Stimulated activated CD8-positive, alpha-beta memory T cell treated with anti-CD3 and anti-CD28 coated beads, Interleukin-4, amount 100 ng/mL, for 24 hours (primary cell): ENCODE results near the gene CFAP119.

Experiments used
- DNase-seq: peaks from one replicate; pipeline ENCODE4 v3.0.0-alpha.2; 2020; ENCODE audit warnings: low read depth

CFAP119 gene

DNA sequence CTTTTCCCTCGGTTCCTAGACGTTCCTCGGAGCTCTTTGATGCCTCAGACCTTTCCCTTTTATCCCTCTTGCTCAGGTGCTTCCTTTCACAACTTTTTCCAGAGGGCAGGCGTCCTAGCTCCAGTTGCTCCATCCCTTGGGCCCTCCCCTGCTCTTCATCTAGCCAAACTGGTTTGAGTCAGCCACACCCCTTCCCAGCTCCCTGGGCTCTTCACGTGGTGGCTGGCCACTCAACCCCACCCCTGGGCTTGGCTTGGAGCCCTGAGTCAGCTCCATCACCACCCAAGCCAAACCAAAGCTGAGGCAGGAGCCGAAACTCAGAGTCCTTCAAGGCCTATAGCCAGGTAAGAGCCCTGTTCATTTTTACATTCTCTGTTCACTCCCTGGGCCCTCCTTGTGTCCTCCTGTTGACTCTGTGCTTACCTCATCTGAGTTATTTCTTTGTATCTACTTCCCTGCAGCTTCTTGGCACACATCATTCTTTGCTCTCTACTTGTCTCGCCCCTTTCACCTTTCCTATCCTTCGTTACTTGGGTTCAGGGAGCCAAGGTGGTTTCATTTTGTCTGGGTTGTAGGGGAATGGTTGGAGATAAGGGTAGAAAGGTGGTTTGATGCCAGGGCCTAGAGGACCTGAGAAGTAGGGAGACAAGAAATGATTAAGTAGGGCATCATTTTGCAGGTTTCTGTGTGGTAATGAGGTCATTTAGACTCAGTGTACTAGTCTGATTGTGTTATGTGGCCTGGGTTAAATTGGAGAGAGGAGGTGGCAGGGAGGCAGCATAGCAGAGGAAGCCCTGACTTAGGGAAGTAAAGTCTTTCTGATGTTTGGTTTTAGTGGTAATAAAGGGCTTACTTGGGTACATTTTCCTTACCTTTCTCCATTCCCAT lies 21.3 kb downstream of the CFAP119 start:
- no peak for DNase-seq

DNA sequence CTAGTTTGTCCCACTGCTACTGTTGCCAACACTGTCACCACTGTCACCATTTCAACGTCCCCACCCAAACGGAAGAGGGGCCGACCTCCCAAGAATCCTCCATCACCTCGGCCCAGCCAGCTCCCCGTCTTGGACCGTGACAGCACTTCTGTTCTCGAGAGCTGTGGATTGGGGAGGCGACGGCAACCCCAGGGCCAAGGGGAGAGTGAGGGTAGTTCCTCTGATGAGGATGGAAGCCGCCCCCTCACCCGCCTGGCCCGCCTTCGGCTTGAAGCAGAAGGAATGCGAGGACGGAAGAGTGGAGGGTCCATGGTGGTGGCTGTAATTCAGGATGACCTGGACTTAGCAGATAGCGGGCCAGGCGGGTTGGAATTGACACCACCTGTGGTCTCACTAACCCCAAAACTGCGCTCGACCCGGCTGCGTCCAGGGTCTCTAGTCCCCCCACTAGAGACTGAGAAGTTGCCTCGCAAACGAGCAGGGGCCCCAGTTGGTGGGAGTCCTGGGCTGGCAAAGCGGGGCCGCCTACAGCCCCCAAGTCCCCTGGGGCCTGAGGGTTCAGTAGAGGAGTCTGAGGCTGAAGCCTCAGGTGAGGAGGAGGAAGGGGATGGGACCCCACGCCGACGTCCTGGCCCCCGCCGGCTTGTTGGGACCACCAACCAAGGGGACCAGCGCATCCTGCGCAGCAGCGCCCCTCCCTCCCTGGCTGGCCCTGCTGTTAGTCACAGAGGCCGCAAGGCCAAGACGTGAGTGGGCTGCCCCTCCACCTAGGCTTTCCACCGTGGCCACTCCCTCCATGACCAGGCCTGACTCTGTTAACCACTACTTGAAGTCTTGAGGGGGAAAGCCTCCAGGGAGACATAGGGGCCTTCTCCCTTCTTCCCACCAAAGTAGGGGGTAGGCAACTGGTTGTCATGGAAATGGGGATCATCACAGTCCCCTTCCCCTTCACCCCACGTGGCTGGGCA lies 22.6 kb downstream of the CFAP119 start:
- DNase-seq, result no peak

DNA sequence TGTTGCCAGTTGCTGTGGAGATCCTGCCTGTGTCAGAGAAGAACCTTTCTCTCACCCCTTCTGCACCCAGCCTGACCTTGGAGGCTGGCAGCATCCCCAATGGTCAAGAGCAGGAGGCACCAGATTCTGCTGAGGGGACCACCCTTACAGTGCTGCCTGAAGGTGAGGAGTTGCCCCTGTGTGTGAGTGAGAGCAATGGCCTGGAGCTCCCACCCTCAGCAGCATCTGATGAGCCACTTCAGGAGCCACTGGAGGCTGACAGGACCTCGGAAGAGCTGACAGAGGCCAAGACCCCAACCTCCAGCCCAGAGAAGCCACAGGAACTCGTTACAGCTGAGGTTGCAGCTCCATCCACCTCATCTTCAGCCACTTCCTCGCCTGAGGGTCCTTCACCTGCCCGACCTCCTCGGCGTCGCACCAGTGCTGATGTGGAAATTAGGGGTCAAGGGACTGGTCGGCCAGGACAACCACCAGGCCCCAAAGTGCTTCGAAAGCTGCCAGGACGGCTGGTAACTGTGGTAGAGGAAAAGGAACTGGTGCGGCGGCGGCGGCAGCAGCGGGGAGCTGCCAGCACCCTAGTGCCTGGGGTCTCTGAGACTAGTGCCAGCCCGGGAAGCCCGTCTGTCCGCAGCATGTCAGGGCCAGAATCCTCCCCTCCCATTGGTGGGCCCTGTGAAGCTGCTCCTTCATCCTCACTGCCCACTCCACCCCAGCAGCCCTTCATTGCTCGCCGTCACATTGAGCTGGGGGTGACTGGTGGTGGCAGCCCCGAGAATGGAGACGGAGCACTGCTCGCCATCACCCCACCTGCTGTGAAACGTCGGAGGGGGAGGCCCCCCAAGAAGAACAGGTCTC lies 23.8 kb downstream of the CFAP119 start:
- DNase-seq, result no peak

DNA sequence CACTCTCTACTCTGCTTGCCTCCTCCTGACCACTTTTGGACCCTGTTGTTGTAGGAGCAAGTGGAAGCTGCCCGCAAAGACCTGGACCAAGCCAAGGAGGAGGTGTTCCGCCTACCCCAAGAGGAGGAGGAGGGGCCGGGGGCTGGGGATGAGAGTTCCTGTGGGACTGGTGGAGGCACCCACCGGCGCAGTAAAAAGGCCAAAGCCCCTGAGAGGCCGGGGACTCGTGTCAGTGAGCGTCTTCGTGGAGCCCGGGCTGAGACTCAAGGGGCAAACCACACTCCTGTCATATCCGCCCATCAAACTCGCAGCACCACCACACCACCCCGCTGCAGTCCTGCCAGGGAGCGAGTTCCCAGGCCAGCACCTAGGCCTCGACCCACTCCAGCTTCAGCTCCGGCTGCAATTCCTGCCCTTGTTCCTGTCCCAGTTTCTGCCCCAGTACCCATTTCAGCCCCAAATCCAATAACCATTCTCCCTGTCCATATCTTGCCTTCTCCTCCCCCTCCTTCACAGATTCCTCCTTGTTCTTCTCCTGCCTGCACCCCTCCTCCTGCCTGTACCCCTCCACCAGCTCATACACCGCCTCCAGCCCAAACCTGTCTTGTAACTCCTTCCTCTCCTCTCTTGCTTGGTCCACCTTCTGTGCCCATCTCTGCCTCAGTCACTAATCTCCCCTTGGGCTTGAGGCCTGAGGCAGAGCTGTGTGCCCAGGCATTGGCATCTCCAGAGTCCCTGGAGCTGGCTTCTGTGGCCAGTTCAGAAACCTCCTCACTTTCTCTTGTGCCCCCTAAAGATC lies 24.7 kb downstream of the CFAP119 start:
- no peak for DNase-seq

DNA sequence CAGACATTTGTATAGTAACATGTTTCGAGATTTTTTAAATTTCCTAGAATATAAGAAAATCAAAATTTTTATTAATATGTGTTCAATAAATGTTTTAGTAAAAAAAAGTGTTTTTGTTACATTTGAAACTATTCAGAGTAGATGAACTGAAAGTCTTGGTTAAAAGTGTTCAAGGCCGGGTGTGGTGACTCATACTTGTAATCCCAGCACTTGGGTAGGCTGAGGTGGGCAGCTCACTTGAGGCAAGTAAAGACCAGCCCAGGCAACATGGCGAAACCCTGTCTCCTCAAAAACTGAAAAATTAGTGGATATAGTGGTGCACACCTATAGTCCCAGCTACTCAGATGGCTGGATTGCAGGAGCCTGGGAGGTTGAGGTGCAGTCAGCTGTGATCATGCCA lies 30.5 kb downstream of the CFAP119 start:
- DNase-seq, result no peak

DNA sequence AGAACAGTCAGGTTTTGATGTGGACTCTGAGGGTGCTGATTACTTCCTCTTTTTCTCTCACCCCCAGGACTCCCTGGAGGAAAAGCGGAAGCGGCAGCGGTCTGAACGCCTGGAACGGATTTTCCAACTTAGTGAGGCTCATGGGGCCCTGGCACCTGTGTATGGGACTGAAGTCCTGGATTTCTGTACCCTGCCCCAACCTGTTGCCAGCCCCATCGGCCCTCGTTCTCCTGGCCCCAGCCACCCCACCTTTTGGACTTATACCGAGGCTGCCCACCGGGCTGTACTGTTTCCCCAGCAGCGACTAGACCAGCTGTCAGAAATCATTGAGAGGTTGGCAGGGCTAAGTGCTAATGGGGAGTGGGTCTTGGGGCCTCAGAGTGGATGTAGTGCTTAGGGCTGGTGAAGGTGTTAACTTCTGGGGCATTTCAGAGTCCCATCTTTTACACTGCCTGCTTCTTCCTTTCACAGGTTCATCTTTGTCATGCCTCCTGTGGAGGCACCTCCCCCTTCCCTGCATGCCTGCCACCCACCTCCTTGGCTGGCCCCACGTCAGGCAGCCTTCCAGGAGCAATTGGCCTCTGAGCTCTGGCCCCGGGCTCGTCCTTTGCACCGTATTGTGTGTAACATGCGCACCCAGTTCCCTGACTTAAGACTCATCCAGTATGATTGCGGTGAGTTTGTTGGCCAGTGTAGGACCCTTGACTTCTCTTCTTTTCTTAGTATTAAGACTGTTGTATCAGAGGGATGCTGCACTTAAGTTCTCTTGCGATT lies 32.8 kb downstream of the CFAP119 start:
- no peak for DNase-seq

DNA sequence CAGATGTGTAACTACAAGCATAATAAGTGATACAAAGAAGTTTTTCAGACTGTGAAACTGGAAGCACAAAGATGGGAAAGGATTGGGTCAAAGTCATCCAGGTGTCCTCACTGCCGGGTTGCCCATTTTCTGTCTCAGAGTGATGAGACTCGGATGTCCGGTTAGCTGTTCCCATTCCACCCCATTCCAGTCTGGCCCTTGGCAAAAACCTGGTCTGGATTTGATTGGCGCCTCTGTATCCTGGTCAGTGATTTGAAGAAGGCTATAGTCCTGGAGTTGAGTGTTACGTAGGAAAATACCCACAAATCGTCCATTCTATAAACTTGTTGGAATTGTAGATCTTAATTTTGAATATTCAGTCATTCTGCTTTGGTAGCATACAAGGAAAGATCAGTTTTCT lies 33.5 kb downstream of the CFAP119 start:
- no peak for DNase-seq

DNA sequence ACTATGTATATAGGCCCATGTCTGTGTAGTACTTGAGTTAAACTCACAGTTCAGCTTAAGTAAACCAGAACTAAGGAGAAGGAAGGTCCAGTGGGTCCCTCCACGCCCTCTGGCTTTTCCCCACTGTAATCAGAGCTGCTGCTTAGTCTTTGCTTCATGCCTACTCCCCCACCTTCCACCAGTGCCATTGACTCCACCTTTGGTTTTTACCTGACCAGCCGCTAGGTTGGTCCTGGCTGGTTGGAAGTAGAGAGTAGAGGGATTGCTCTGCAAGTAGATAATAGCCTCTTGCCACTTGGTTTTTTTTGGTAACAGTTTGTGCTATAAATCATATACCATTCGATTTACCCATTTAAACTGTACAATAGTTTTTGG lies 36.5 kb downstream of the CFAP119 start:
- no peak for DNase-seq

DNA sequence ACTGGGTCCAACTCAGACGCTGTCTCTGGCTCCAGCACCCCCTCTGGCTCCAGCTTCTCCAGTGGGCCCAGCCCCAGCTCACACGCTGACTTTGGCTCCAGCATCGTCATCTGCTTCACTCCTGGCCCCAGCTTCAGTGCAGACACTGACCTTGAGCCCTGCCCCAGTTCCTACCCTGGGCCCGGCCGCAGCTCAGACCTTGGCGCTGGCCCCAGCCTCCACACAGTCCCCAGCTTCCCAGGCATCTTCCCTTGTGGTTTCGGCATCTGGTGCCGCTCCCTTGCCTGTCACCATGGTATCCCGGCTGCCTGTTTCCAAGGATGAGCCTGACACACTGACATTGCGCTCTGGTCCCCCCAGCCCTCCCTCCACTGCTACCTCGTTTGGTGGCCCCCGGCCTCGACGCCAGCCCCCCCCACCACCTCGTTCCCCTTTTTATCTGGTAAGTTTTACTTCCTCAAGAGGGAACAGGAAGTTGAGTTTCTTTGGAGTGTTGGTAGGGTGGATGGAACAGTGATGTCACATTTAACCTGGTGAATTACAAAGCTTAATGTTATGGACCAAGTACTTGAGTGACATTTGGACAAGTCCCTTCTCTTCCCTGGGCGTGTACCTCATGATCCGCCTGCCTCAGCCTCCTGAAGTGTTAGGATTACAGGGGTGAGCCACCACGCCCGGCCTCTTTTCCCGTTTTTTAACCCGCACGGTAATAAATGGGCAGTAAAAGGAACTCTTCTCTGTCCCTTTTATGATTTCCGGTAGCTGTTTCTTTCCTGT lies 37.0 kb downstream of the CFAP119 start:
- DNase-seq, result no peak

DNA sequence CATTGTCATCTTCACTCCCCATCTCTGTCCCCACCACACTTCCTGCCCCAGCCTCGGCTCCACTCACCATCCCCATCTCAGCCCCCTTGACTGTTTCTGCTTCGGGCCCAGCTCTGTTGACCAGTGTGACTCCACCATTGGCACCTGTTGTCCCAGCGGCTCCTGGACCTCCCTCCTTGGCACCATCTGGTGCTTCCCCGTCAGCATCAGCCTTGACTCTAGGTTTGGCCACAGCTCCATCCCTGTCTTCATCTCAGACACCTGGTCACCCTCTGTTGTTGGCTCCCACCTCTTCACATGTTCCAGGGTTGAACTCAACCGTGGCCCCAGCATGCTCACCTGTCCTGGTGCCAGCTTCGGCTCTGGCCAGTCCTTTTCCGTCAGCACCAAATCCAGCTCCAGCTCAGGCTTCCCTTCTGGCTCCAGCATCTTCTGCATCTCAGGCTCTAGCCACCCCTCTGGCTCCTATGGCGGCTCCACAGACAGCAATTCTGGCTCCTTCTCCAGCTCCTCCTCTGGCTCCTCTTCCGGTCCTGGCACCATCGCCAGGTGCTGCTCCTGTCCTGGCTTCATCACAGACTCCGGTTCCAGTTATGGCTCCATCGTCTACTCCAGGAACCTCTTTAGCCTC lies 38.0 kb downstream of the CFAP119 start:
- no peak for DNase-seq

DNA sequence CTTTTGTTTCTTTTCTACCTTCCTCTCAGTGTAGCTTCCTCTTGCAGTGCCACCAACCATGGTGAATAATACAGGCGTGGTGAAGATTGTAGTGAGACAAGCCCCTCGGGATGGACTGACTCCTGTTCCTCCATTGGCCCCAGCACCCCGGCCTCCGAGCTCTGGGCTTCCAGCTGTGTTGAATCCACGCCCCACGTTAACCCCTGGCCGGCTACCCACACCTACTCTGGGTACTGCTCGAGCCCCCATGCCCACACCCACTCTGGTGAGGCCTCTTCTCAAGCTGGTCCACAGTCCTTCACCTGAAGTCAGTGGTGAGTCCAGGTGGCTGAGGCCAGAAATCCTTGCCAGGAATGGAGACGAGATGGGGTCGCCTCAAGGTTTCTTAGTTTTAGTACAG lies 38.9 kb downstream of the CFAP119 start:
- DNase-seq, result no peak

DNA sequence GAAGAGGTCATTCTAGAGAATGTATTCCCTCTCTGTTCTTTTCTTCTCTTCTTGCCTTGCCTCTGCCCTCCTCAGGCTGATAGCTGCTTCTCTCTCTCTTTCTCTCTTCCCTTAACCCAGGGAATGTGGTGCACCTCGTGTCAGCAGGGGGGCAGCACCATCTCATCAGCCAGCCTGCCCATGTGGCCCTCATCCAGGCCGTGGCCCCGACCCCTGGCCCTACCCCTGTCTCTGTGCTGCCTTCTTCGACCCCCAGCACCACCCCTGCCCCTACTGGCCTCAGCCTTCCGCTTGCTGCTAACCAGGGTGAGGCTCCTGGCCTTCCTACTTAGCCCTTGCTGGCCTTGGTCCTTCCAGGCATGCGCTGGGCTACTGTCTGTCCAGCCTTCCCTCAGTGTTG lies 39.4 kb downstream of the CFAP119 start:
- no peak for DNase-seq

DNA sequence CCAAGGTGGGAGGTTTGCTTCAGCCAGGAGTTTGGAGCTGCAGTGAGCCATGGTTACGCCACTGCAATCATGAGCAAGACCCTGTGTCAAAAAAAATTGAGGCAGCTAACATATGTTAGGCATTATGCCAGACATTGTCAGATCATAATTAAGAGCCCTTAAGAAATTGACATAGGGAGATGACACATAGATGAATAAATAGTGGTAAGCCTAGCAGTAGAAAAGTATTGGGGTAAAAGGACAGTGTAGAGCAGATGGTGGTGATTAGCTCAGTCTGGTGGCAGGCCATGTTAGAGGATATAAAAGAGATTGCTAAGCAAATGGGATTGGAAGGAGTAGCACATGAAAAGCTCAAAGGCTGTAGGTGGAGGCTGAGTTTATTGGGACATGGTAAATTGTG lies 40.3 kb downstream of the CFAP119 start:
- DNase-seq, result no peak

DNA sequence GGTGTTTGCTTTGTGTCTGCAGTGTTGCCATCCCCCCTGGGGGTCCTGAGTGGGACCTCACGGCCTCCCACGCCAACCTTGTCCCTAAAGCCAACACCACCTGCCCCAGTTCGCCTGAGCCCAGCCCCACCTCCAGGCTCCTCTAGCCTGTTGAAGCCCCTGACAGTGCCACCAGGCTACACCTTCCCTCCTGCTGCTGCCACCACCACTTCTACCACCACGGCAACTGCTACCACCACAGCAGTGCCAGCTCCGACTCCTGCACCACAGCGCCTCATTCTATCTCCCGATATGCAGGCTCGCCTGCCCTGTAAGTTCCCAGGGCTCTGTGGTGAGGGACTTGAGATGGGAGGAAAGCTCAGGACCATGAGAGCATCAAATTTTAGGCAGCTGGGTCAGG lies 40.7 kb downstream of the CFAP119 start:
- DNase-seq, result no peak

DNA sequence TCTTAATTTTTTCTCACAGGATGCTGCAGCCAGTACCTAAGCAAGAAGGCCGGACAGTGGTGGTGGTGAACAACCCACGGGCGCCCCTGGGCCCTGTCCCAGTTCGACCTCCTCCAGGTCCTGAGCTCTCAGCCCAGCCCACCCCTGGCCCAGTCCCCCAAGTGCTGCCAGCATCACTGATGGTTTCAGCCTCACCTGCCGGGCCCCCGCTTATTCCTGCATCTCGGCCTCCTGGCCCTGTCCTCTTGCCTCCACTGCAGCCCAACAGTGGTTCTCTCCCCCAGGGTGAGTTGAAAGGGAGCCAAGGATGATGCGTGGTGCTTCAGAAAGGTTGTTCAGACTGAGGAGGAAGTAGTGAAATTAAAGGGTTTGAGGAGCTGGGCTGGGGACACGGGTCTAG lies 41.2 kb downstream of the CFAP119 start:
- DNase-seq, result no peak

DNA sequence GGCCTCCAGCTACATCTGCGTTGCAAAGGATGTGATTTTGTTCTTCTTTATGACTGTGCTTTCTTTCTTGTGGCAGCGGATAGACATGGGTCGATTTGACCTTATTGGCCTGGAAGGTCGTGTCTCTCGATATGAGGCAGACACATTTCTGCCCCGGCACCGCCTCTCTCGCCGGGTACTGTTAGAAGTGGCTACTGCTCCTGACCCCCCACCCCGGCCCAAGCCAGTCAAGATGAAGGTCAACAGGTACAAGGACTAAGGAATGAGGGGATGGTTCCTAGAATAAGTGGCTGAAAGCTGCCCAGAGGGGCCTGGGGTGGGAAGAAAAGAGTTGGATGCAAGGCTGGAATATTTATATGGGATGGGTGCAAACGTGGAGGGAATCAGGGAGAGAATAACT lies 41.8 kb downstream of the CFAP119 start:
- DNase-seq, result no peak

DNA sequence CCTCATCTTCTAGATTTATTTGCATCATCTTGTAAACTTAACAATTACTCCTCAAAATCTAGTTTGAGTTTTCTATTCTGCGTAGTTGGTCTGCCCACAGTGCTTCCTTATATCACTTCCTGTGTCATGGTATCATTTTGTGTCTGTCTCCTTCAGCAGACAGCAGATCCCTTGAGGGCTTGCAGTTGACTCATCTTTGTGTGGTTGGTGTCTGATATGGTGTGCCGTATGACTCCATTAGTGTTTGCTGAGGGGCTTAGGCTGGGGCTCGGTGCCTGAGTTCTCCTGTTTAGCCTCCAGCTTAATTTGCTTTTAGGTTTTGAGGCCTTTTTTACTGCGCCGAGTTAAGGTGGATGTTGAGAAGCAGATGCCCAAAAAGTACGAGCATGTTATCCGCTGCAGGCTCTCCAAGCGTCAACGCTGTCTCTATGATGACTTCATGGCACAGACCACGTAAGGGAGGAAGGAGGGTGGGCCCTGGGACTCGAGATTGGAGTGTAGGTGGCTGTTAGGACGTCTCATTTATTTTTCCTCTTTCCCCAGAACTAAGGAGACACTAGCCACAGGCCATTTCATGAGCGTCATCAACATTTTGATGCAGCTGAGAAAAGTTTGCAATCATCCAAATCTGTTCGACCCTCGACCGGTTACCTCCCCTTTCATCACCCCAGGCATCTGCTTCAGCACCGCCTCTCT lies 46.0 kb downstream of the CFAP119 start:
- peak; percentile 19 for DNase-seq

DNA sequence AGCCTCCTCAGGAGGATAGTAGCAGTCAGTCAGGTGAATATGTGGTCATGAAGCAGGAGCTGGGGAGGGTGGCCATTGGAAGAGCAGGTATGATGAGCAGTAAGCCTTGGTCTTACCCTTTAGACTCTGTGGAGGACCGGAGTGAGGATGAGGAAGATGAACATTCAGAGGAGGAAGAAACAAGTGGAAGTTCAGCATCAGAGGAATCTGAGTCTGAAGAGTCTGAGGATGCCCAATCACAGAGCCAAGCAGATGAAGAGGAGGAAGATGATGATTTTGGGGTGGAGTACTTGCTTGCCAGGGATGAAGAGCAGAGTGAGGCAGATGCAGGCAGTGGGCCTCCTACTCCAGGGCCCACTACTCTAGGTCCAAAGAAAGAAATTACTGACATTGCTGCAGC lies 50.1 kb downstream of the CFAP119 start:
- DNase-seq, result no peak

DNA sequence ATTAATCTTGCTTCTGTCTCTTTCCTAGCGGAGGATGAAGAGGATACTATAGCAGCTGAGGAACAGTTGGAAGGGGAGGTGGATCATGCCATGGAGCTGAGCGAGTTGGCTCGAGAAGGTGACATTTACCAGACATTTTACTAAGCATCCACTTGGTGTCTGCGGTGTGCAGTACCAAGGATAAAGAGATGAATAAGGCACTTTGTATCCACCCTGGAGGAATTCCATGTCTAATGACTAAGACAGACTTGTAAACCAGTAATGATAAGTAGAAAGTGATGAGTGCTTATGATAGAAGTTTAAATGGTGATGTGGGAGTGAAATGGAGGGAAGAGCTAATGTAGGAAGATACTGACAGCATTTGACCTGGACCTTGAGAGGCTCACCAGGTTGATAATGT lies 50.9 kb downstream of the CFAP119 start:
- DNase-seq, result no peak
